Osteocyte (in vitro differentiated cells): ENCODE data around the gene STARD13. TPM values are rescaled to one million over a fixed set of nuclear protein-coding genes. Genes with fewer than 3 reads are reported as not detected.

ENCODE experiments used
- DNase-seq: peaks from one replicate; pipeline ENCODE4 v3.0.0; 2021; ENCODE audit warnings: mixed read lengths; ENCODE audit not compliant: unreplicated experiment; ENCODE audit errors: extremely low spot score
- H3K27ac Mint-ChIP-seq: one replicate; pipeline ENCODE4 v1.8.0; 2021; ENCODE audit warnings: mild to moderate bottlenecking, mixed read lengths; ENCODE audit not compliant: unreplicated experiment
- H3K27me3 Mint-ChIP-seq: one replicate; pipeline ENCODE4 v1.8.0; 2021; ENCODE audit warnings: mixed read lengths; ENCODE audit not compliant: unreplicated experiment
- H3K36me3 Mint-ChIP-seq: one replicate; pipeline ENCODE4 v1.8.0; 2021; ENCODE audit warnings: mixed read lengths; ENCODE audit not compliant: unreplicated experiment
- H3K4me1 Mint-ChIP-seq: one replicate; pipeline ENCODE4 v1.8.0; 2021; ENCODE audit warnings: mixed read lengths; ENCODE audit not compliant: unreplicated experiment
- H3K4me3 Mint-ChIP-seq: one replicate; pipeline ENCODE4 v1.8.0; 2021; ENCODE audit warnings: mild to moderate bottlenecking, moderate library complexity, mixed read lengths; ENCODE audit not compliant: unreplicated experiment
- H3K9me3 Mint-ChIP-seq: one replicate; pipeline ENCODE4 v1.8.0; 2021; ENCODE audit warnings: mixed read lengths; ENCODE audit not compliant: unreplicated experiment
- total RNA-seq: library from RNA; stranded (reverse); gene quantifications from 2 replicates; pipeline ENCODE4 v1.2.1, GENCODE V29; 2021
- TF ChIP-seq, protein P1 (sequence below): fragments of 200-600 bp; sonication (generic); IDR thresholded peaks from 2 replicates; pipeline ENCODE4 v1.5.0; 2021; ENCODE audit warnings: antibody characterized with exemption, mild to moderate bottlenecking, moderate library complexity

STARD13 gene
- total RNA-seq, 1 donor from 2014 or later = 72.0 TPM

DNA sequence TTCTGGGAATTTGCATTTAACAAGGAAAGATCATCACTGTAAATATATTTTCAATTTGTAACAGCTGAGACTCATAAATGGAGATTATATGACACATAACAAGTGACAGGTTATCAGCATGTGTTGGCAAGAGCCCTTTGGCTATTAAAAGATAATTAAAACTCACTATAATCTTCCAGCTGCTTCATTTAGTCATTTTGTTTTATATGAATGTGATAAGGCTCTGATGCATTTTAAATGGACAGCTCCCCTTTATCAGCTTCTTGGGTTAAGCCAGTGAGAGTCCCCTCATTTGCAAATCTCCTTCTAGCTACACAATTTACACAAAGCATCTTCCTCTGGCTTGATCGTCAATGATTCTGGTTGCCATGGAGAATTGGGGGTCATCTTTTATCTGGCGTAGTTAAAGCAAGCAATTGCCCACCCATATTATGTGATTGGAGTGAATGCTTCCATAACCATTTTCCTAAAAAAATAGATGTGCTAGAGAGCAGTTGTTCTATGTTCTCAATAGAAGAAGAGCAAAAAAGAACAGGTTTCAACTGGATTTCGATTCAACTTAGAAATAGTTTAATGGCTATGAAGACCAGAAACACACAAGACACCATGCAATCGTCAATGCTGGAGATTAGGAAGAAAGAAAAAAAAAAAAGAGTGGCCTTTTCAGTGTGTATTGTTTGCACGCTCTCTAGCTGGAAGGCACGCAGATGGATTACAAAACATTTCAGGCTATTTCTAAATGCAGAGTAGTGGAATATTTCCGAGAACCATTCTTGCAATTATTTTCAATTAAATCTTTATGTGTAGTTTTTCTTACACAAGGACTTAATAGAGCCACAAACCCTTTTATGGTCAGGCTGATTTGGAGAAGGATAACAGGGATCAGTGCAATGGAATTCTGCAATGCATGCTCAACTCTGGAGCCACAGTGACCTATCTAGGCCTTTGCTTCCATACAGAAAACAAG is 27.4 kb downstream of the STARD13 start:
- Mint-ChIP-seq H3K27ac (no peak overlapping the region), H3K27me3 (no peaks in the 10 kb centered on the region), H3K36me3 (peaks cover 25% of the 10 kb centered on the region), H3K4me1 (peaks cover 52% of the 10 kb centered on the region), H3K9me3 (no peaks in the 10 kb centered on the region), H3K4me3 (no peak overlapping the region)
- TF ChIP-seq, protein P1, sequence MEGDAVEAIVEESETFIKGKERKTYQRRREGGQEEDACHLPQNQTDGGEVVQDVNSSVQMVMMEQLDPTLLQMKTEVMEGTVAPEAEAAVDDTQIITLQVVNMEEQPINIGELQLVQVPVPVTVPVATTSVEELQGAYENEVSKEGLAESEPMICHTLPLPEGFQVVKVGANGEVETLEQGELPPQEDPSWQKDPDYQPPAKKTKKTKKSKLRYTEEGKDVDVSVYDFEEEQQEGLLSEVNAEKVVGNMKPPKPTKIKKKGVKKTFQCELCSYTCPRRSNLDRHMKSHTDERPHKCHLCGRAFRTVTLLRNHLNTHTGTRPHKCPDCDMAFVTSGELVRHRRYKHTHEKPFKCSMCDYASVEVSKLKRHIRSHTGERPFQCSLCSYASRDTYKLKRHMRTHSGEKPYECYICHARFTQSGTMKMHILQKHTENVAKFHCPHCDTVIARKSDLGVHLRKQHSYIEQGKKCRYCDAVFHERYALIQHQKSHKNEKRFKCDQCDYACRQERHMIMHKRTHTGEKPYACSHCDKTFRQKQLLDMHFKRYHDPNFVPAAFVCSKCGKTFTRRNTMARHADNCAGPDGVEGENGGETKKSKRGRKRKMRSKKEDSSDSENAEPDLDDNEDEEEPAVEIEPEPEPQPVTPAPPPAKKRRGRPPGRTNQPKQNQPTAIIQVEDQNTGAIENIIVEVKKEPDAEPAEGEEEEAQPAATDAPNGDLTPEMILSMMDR = no peak
- no peak for DNase-seq

DNA sequence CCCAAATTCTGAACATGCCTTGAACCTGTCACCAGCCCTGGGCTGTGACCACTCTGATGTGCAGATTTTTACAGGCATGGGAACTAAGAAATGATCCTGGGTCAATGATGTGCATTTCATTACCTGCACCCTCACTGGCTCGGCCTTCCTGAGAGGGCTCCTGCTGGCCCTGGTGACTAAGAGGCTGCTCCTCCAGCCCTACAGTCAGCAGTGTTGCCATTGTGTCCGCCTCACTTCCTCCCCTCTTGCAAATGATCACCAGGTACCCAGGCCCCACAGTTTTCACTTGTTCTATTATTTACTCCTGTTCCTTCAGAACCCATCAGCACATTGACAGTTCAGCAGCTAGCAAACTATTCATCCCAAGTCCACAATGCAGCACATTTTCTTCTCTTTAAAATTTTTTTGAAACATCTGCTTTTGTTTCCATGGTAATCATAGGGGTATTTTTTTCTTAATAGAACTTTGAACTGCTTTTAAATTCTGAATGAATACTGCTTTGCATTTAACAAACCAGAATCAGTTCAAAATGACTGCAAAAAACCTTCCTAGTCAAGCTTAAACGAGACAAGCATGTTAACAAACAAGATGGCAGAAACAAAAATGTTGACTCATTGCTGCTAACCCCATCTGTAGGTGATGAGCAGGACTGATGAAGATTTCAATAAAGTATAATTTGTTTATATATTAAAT is 29.3 kb downstream of the STARD13 start:
- H3K36me3 Mint-ChIP-seq = peaks cover 34% of the 10 kb centered on the region
- no peak overlapping the region for H3K27ac Mint-ChIP-seq
- TF ChIP-seq, protein P1 = no peak
- H3K4me1 Mint-ChIP-seq = peaks cover 53% of the 10 kb centered on the region
- peaks cover 3% of the 10 kb centered on the region for H3K9me3 Mint-ChIP-seq
- no peak for DNase-seq
- no peaks in the 10 kb centered on the region for H3K27me3 Mint-ChIP-seq
- no peak overlapping the region for H3K4me3 Mint-ChIP-seq

DNA sequence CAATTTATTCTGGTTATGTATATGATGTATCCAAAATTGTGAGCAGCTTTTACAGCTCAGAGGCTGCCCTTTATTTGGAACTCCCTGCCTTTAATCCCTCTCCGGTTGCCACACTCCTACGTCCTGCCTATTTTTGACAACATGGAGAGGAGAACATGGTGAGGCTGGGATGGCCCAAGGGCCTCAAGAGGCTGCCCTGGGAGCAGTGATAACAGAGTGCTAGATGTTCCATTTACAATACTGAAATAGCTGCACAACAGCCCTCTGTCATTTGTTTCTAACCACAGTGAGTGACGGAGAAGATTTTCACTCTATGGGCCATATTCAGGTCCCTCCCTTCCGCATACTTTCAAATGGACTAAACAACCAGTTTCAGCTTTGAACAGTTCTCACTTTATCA is 33.4 kb downstream of the STARD13 start:
- Mint-ChIP-seq H3K9me3 (peaks cover 3% of the 10 kb centered on the region), H3K4me3 (no peak overlapping the region), H3K27ac (peak overlapping the region; percentile 78), H3K27me3 (no peaks in the 10 kb centered on the region), H3K36me3 (peaks cover 23% of the 10 kb centered on the region), H3K4me1 (peaks cover 56% of the 10 kb centered on the region)
- TF ChIP-seq, protein P1 = no peak
- DNase-seq = no peak

DNA sequence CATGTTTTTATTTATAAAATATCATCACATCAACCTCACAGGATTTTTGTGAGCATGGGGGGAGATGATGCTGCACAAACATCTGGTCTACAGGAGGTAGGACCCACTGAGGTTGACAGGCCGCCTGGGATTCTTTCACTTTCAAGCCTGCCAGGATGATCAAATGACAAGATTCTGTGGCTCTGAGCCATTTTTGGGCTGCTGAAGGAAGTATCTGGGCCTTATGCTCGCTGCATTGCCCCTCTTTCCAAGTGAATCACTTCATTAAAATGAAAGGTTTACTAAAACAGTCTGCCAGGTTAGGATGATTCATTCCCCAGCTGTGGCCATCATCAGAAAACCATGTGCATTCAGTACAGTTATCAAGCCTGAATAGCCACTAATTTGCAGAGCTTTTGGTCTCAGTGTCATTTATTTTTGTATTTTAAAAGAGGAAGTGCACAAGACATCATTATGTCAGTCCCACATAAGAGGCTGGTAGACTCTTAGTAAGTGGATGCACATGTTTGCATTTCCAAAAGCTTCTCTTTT is 34.4 kb downstream of the STARD13 start:
- TF ChIP-seq, protein P1 = no peak
- peaks cover 53% of the 10 kb centered on the region for H3K4me1 Mint-ChIP-seq
- H3K27ac Mint-ChIP-seq = peak overlapping the region; percentile 78
- DNase-seq = no peak
- H3K36me3 Mint-ChIP-seq = peaks cover 22% of the 10 kb centered on the region
- no peaks in the 10 kb centered on the region for H3K27me3 Mint-ChIP-seq
- H3K9me3 Mint-ChIP-seq = peaks cover 3% of the 10 kb centered on the region
- peak overlapping the region; percentile 27 for H3K4me3 Mint-ChIP-seq

DNA sequence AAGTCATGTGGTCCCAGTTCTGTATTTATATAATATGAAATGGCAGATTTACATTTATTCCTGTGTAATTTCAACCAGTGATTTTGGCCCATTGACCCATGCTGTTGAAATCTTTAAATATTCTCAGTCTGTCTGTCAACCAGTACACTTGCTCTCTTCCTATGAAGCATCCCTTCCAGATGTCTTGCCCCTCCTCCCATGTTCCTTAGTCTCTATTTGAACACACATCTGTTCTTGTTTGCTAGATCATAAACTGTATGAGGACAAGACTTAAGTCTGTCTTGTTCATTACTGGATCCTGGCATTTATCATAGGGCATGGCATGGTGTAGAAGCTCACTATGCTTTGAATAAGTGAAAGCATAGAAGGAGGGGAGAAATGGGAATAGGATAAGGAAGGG is 34.9 kb downstream of the STARD13 start:
- Mint-ChIP-seq H3K4me1 (peaks cover 59% of the 10 kb centered on the region), H3K36me3 (peaks cover 22% of the 10 kb centered on the region), H3K4me3 (peak overlapping the region; percentile 27), H3K27me3 (no peaks in the 10 kb centered on the region), H3K9me3 (peaks cover 3% of the 10 kb centered on the region), H3K27ac (peak overlapping the region; percentile 78)
- TF ChIP-seq, protein P1 = no peak
- DNase-seq = no peak
